ENCODE results near the gene CAPN15. TPM values are rescaled to one million over a fixed set of nuclear protein-coding genes. Genes with fewer than 3 reads are reported as not detected.

Gene CAPN15
- total and polyA plus RNA-seq, 8 donors: 25.4 to 75.7 (median 40.3) TPM

DNA sequence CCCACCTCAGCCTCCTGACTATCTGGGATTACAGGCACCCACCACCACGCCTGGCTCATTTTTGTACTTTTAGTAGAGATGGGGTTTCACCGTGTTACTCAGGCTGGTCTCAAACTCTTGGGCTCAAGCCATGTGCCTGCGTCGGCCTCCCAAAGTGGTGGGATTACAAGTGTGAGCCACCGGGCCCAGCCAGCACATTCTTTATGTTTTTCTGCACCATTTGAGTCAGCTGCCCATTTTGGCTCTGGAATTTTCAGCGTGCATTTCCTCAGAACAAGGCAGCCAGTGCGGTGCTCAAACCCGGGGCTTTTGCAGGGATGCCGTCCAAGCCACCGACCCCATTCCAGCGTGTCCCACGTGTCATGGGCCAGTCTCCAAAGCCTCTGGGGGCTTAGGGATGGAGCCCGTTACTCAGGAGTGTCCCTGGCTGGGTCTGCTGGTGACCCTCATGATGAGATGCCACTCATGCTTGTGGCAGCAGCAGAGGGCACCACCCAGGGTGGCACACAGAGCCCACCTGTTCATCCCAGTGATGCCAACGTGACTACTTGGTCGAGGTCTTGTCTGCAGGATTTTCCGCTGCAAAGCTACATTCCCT lies 58.6 kb downstream of the CAPN15 start:
- Histone ChIP-seq H3K4me3 (no peak overlapping the region), H3K9me3 (no peaks in the 10 kb centered on the region), H3K27me3 (no peaks in the 10 kb centered on the region), H3K4me1 (peaks cover 15 to 22% (median 17%) of the 10 kb centered on the region in 3 donors), H3K36me3 (no peaks in the 10 kb centered on the region), H3K27ac (no peak overlapping the region)
- WGBS, 2 donors: 42 to 52% methylated on average over 16 of the region's 16 CpGs
- DNase-seq (peak in 3 of 6 donors; percentile 19 to 71 (median 45)), FAIRE-seq (no peak), ATAC-seq (no peak)
- TF ChIP-seq, protein P1, sequence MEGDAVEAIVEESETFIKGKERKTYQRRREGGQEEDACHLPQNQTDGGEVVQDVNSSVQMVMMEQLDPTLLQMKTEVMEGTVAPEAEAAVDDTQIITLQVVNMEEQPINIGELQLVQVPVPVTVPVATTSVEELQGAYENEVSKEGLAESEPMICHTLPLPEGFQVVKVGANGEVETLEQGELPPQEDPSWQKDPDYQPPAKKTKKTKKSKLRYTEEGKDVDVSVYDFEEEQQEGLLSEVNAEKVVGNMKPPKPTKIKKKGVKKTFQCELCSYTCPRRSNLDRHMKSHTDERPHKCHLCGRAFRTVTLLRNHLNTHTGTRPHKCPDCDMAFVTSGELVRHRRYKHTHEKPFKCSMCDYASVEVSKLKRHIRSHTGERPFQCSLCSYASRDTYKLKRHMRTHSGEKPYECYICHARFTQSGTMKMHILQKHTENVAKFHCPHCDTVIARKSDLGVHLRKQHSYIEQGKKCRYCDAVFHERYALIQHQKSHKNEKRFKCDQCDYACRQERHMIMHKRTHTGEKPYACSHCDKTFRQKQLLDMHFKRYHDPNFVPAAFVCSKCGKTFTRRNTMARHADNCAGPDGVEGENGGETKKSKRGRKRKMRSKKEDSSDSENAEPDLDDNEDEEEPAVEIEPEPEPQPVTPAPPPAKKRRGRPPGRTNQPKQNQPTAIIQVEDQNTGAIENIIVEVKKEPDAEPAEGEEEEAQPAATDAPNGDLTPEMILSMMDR (IDR thresholded peaks at IDR 0.05): no peak
- intact Hi-C loops (cut with DNase I): no loop called here

DNA sequence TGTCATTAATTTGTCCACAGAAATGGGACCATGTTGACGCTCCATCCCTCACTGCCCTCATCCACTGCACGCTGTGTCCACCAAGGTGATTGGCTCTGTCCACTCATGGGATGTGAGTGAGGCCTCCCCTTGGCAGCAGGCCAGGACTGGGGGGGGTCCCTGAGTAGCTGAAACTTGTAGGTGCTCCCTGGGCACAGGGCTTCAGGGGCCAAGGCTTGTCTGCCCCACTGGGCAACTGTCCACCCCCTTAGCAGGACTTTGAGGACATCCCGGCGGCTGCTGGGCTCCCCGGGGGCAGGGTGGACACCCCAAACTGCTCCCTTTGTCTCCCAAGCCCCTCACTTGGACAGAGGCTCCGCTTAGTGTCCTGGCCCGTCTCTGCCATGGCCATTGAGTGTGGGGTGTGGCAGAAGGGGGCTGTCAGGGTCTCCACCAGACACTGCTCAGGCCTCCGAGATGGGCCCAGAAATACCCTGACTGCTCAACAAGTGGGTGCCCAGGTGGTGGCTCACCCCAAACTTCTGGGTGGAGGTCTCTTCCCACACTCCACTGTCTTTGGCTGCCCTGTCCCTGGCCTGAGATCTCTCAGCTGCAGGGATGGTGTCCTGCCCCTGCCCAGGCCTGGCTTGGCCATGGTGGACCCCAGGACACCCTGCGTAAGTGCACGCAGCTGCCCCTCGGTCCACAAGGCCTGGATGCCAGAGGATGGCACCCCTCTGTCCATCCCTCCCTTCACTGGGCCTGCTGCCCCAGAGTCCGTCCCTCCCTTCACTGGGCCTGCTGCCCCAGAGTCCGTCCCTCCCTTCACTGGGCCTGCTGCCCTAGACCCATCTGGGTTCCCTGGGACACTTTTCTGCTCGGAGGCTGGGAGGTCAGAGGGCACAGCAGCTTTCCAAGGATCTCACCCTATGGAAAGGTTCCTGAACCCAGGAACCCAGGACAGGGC lies 59.4 kb downstream of the CAPN15 start:
- TF ChIP-seq, protein P1 (IDR thresholded peaks at IDR 0.05): no peak
- DNase-seq (peak in 5 of 6 donors; percentile 46 to 88 (median 61)), FAIRE-seq (no peak), ATAC-seq (no peak)
- Histone ChIP-seq H3K27ac (peak overlapping the region in 1 of 4 donors; percentile 96), H3K4me3 (peak overlapping the region in 1 of 4 donors; percentile 65), H3K4me1 (peaks cover 20 to 25% (median 22%) of the 10 kb centered on the region in 3 donors), H3K27me3 (no peaks in the 10 kb centered on the region), H3K36me3 (no peaks in the 10 kb centered on the region), H3K9me3 (no peaks in the 10 kb centered on the region)
- intact Hi-C loops (cut with DNase I): no loop called here
- WGBS, 2 donors: 58 to 69% methylated on average over 14 of the region's 14 CpGs

DNA sequence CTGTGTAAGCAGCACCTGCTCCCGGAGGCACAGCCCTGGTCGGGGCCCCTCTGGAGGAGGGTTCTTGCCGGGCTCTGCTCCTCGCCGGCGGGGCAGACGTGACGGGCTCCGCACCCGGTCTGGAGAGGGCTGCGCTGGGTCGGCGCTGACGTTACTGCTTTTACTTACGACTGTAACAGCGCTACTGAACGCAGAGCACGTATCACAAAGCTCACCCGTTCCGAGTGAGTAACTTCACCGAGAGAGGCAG lies 61.1 kb downstream of the CAPN15 start:
- H3K36me3 ChIP-seq: no peaks in the 10 kb centered on the region
- peak overlapping the region; percentile 96 to 98 (median 96) for H3K27ac ChIP-seq
- DNase-seq: peak in 5 of 6 donors; percentile 50 to 90 (median 63)
- TF ChIP-seq, protein P1 (IDR thresholded peaks at IDR 0.05): no peak
- 0% methylated on average over 21 of the region's 21 CpGs for WGBS, 2 donors
- no peaks in the 10 kb centered on the region for H3K27me3 ChIP-seq
- H3K9me3 ChIP-seq: no peaks in the 10 kb centered on the region
- peaks cover 30 to 38% (median 37%) of the 10 kb centered on the region in 3 donors for H3K4me1 ChIP-seq
- intact Hi-C loops (cut with DNase I): no loop called here
- H3K4me3 ChIP-seq: peak overlapping the region; percentile 65 to 86 (median 77)
- no peak for ATAC-seq
- FAIRE-seq: no peak

DNA sequence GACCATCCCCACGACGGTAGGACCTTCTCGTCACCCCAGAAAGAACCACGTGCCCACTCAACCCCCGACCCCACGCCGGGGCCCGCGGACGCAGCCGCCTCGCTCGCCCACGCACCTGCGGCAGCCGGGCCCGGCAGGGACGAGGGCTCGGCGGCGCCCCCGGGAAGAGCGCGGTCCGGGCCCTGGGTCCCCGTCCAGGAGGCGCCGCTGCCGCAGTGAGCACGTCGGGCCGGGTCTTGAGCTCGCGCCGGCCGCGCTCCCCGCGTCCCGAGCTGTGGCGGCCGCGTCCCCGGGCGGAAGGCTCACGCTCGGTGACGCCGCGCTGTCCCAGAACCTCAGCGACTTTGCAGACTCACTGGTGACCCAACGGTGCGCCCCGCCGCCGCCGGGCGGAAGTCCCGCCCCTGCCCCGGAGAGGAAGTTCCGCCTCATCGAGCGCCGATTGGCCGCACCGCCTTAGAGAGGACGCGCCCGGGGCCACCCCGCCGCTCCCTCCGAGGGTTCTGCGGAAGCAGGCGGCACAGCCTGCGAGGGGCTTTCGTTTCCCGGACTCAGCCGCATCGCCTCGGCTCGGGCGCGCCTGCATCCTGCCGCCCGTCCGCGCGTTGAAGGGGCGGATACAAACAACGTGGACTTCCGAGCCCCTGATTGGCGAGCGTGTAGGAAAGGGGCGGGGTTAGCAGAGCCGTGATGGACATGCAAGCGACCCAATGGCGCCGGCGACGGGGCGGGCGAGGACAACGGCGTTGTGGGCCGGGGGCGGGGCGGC lies 61.6 kb downstream of the CAPN15 start:
- no peaks in the 10 kb centered on the region for H3K27me3 ChIP-seq
- DNase-seq (peak; percentile 95 to 99 (median 98)), ATAC-seq (peak; percentile 71 to 88 (median 78)), FAIRE-seq (no peak)
- no peaks in the 10 kb centered on the region for H3K9me3 ChIP-seq
- H3K4me3 ChIP-seq: peak overlapping the region; percentile 65 to 86 (median 77)
- peaks cover 32 to 43% (median 42%) of the 10 kb centered on the region in 3 donors for H3K4me1 ChIP-seq
- TF ChIP-seq, protein P1 (IDR thresholded peaks at IDR 0.05): no peak
- peak overlapping the region; percentile 96 to 98 (median 96) for H3K27ac ChIP-seq
- 0 to 1% methylated on average over 78 to 107 of the region's 107 CpGs for WGBS, 2 donors
- no peaks in the 10 kb centered on the region for H3K36me3 ChIP-seq
- intact Hi-C loops (cut with DNase I): no loop called here

Data from pancreas (tissue), 10 donors.